C4-2B (cell line): ENCODE results near the gene NPLOC4.

Experiments used
- ZFX ChIP-seq: fragments of 450-650 bp; IDR thresholded peaks from 2 replicates; pipeline ENCODE4 v1.6.1; 2017
- TF ChIP-seq, protein P1 (sequence below): fragments of 450-650 bp; conservative IDR thresholded peaks from 2 replicates; pipeline ENCODE4 v1.5.1; 2017; ENCODE audit warnings: mild to moderate bottlenecking

GRCh38 chr17:81546906-81547613 is 89.9 kb downstream of the NPLOC4 start:
- TF ChIP-seq, protein P1, sequence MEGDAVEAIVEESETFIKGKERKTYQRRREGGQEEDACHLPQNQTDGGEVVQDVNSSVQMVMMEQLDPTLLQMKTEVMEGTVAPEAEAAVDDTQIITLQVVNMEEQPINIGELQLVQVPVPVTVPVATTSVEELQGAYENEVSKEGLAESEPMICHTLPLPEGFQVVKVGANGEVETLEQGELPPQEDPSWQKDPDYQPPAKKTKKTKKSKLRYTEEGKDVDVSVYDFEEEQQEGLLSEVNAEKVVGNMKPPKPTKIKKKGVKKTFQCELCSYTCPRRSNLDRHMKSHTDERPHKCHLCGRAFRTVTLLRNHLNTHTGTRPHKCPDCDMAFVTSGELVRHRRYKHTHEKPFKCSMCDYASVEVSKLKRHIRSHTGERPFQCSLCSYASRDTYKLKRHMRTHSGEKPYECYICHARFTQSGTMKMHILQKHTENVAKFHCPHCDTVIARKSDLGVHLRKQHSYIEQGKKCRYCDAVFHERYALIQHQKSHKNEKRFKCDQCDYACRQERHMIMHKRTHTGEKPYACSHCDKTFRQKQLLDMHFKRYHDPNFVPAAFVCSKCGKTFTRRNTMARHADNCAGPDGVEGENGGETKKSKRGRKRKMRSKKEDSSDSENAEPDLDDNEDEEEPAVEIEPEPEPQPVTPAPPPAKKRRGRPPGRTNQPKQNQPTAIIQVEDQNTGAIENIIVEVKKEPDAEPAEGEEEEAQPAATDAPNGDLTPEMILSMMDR = no peak
- no peak for TF ChIP-seq ZFX
